ENCODE measurements around the gene CAMK1D. TPM values are rescaled to one million over a fixed set of nuclear protein-coding genes. Genes with fewer than 3 reads are reported as not detected.
"Not testable (repeated sequence)": the region's sequence is repeated elsewhere in the genome, so short reads cannot be mapped to it uniquely, and the experiment has no call there.

CAMK1D gene
- total and polyA plus RNA-seq, 2 of the 4 experiments (the other 2 are of a cell fraction): 5.0 to 5.3 TPM

DNA sequence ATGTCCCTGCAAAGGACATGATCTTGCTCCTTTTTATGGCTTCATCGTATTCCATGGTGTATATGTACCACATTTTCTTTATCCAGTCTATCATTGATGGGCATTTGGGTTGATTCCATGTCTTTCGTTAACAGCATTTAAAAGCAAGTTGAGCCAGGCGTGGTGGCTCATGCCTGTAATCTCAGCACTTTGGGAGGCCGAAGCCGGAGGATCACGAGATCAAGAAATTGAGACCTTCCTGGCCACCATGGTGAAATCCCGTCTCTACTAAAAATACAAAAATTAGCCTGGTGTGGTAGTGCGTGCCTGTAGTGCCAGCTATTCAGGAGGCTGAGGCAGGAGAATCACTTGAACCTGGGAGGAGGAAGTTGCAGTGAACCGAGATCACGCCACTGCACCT is 147.7 kb downstream of the CAMK1D start:
- H2AK5ac ChIP-seq (ENCODE audit: low read depth, low read length); H4K5ac ChIP-seq (ENCODE audit: low read depth, low read length); H2BK15ac ChIP-seq (ENCODE audit: low read depth, low read length); H2AFZ ChIP-seq (replicated peaks; ENCODE audit: low read length, poor library complexity); H4K8ac ChIP-seq (ENCODE audit: low read depth in 2 of 2, low read length in 2 of 2); CTCF ChIA-PET; H3K23ac ChIP-seq (ENCODE audit: low read depth, low read length); H4K20me1 ChIP-seq (ENCODE audit: insufficient read depth, low read length); POLR2A ChIA-PET (ENCODE audit: unreplicated experiment); in situ Hi-C loops (cut with MboI; ENCODE audit: low sequenced_read_pairs); dilution Hi-C loops (cut with HindIII; ENCODE audit: low sequenced_read_pairs, unreplicated experiment); H3K9me3 ChIP-seq (ENCODE audit: control insufficient read depth, insufficient read depth, low read length); DNase-seq; H3K4me3 ChIP-seq (ENCODE audit: insufficient read depth, low read depth, low read length); intact Hi-C loops (cut with micrococcal nuclease); H3K18ac ChIP-seq (ENCODE audit: low read depth, low read length); H2BK5ac ChIP-seq (ENCODE audit: low read depth, low read length, poor library complexity, severe bottlenecking); H3K9ac ChIP-seq (ENCODE audit: low read depth, low read length); H3K79me1 ChIP-seq (ENCODE audit: low read depth in 1 of 2, low read length in 2 of 2); H3K27ac ChIP-seq (ENCODE audit: insufficient read depth, low read length); H2BK120ac ChIP-seq (ENCODE audit: low read depth, low read length); H3K4me2 ChIP-seq (ENCODE audit: low read depth, low read length); H3K4ac ChIP-seq (ENCODE audit: low read depth, low read length); ATAC-seq (ENCODE audit: low read depth); H3K27me3 ChIP-seq (ENCODE audit: control insufficient read depth, insufficient read depth, low read length); H3K9me1 ChIP-seq (ENCODE audit: insufficient read depth, low read length); H2BK20ac ChIP-seq (ENCODE audit: low read depth, low read length); H2AK9ac ChIP-seq (replicated peaks; ENCODE audit: low read depth, low read length, poor library complexity); H3K4me1 ChIP-seq (ENCODE audit: control insufficient read depth, insufficient read depth, low read length); BruUV-seq (replicated peaks); H4K91ac ChIP-seq (ENCODE audit: insufficient read depth, low read depth, low read length); H3K14ac ChIP-seq (replicated peaks; ENCODE audit: low read depth, low read length); H3K56ac ChIP-seq (ENCODE audit: extremely low read depth, insufficient read depth, low read length); H3K36me3 ChIP-seq (ENCODE audit: control insufficient read depth, insufficient read depth, low read length): not testable (repeated sequence)
- no CpG with 5 or more reads among the region's 10 CpGs for WGBS, 2 experiments (ENCODE audit: extremely low coverage in 2 of 2, insufficient read length in 1 of 2)

Data from IMR-90 (cell line).